AG09309 (cell line): ENCODE results near the gene STX16.

Experiments
- DNase-seq: peaks from one replicate; pipeline ENCODE4 v3.0.0-alpha.2; 2010; ENCODE audit warnings: low read depth
- H3K4me3 ChIP-seq: 2 replicates; pipeline ENCODE4 v1.5.1; 2011; ENCODE audit warnings: mild to moderate bottlenecking, low read depth, low read length, moderate library complexity; ENCODE audit not compliant: control insufficient read depth
- CTCF ChIP-seq: IDR thresholded peaks from 2 replicates; pipeline ENCODE4 v1.5.1; 2011; ENCODE audit warnings: mild to moderate bottlenecking, low read depth, low read length, inconsistent platforms; ENCODE audit not compliant: insufficient read depth, control insufficient read depth; ENCODE audit errors: missing control alignments

STX16 gene

GRCh38 chr20:58705208-58705926 lies 54.3 kb downstream of the STX16 start:
- H3K4me3 ChIP-seq: no peak overlapping the region
- no peak for DNase-seq
- no peak for TF ChIP-seq CTCF

- H3K4me3 ChIP-seq: no peak overlapping the region
- no peak for DNase-seq
- no peak for TF ChIP-seq CTCF
Measured at GRCh38 chr20:58706150-58706892, 55.2 kb downstream of the STX16 start.

GRCh38 chr20:58706975-58707681 lies 56.0 kb downstream of the STX16 start:
- H3K4me3 ChIP-seq: no peak overlapping the region
- no peak for DNase-seq
- no peak for TF ChIP-seq CTCF

- no peak for TF ChIP-seq CTCF
- no peak overlapping the region for H3K4me3 ChIP-seq
- DNase-seq: no peak
Measured at GRCh38 chr20:58707770-58708169, 56.7 kb downstream of the STX16 start.

GRCh38 chr20:58708246-58708931 lies 57.3 kb downstream of the STX16 start:
- no peak for TF ChIP-seq CTCF
- no peak for DNase-seq
- no peak overlapping the region for H3K4me3 ChIP-seq

GRCh38 chr20:58709013-58709702 lies 58.1 kb downstream of the STX16 start:
- no peak for DNase-seq
- TF ChIP-seq CTCF: no peak
- H3K4me3 ChIP-seq: no peak overlapping the region
